Sigmoid colon (tissue), 7 donors: Measurements from ENCODE around the gene NEMP1. TPM values are rescaled to one million over a fixed set of nuclear protein-coding genes. Genes with fewer than 3 reads are reported as not detected.
"Not testable (repeated sequence)": the region's sequence is repeated elsewhere in the genome, so short reads cannot be mapped to it uniquely, and the experiment has no call there.

Source experiments
- DNase-seq: peaks from one replicate; pipeline ENCODE4 v3.0.0-alpha.2; 2019
- H3K27ac ChIP-seq, 4 donors: fragments of 200-600 bp; sonication (generic); one replicate each; pipeline ENCODE4 v1.5.1; 2016 to 2019; ENCODE audit warnings: mild to moderate bottlenecking in 1 of 4
- H3K27me3 ChIP-seq, 3 donors: fragments of 200-600 bp; sonication (generic); one replicate each; pipeline ENCODE4 v1.5.1; 2019; ENCODE audit warnings: mild to moderate bottlenecking in 1 of 3
- H3K36me3 ChIP-seq, 4 donors: fragments of 200-600 bp; sonication (generic); one replicate each; pipeline ENCODE4 v1.5.1; 2016 to 2019
- H3K4me1 ChIP-seq, 4 donors: fragments of 200-600 bp; sonication (generic); one replicate each; pipeline ENCODE4 v1.5.1; 2017 to 2019
- H3K4me3 ChIP-seq, 4 donors: fragments of 200-600 bp; sonication (generic); one replicate each; pipeline ENCODE4 v1.5.1; 2017 to 2019; ENCODE audit warnings: mild to moderate bottlenecking in 2 of 4, moderate library complexity in 1 of 4
- H3K9me3 ChIP-seq, 4 donors: fragments of 200-600 bp in 3 of 4; sonication (generic) in 3 of 4; one replicate each; pipeline versions ENCODE4 v1.5.1 to v1.6.1; 2013 to 2019
- EP300 ChIP-seq, 4 donors: sonication (generic); formaldehyde crosslinking; IDR thresholded peaks; one replicate each; pipeline ENCODE4 v1.6.1; 2017; ENCODE audit warnings: antibody characterized with exemption in 4 of 4
- POLR2A ChIP-seq, 2 donors: fragments of 450-650 bp; IDR thresholded peaks; one replicate each; pipeline ENCODE4 v1.6.1; 2016; ENCODE audit warnings: antibody characterized with exemption in 2 of 2, mild to moderate bottlenecking in 2 of 2, moderate library complexity in 2 of 2
- POLR2AphosphoS5 ChIP-seq, 4 donors: sonication (generic); formaldehyde crosslinking; IDR thresholded peaks; one replicate each; pipeline ENCODE4 v1.6.1; 2017; ENCODE audit warnings: antibody characterized with exemption in 4 of 4
- WGBS, 2 donors: extraction: QIAGEN DNeasy Blood & Tissue Kit; methylation state at CpG; one replicate each; pipeline ENCODE4 v1.1.7; 2013; 5-methylcytosine and 5-hydroxymethylcytosine counted together
- intact Hi-C: fragments of 100-400 bp; cut with DNase I; formaldehyde crosslinking; loops from one replicate; pipeline ENCODE4 v1.15.1; 2023
- polyA plus RNA-seq, 3 donors: library from polyadenylated mRNA; stranded (reverse); fragments of 200-250 nt; gene quantifications; one replicate each; pipeline ENCODE4 v1.2.3, GENCODE V29; 2013
- total RNA-seq, 4 donors: library from RNA; depleted of rRNA; stranded (reverse); fragments of >200 nt; gene quantifications; one replicate each; pipeline ENCODE4 v1.1.0, GENCODE V29; 2016
- TF ChIP-seq, protein P1 (sequence below), 4 experiments: fragments of 450-650 bp in 3 of 4; fragments of 200-600 bp in 1 of 4; IDR thresholded peaks; one replicate each; pipeline ENCODE4 v1.5.1; 2016 to 2019; ENCODE audit warnings: antibody characterized with exemption in 4 of 4, mild to moderate bottlenecking in 3 of 4, moderate library complexity in 2 of 4
- donor health status: healthy with polysubstance abuse.
- donor health status: Bipolar disorder and iron deficiency.
- donor health status: healthy.

NEMP1 gene
- total and polyA plus RNA-seq, 7 donors: 0.60 to 13.6 (median 11.5) TPM

DNA sequence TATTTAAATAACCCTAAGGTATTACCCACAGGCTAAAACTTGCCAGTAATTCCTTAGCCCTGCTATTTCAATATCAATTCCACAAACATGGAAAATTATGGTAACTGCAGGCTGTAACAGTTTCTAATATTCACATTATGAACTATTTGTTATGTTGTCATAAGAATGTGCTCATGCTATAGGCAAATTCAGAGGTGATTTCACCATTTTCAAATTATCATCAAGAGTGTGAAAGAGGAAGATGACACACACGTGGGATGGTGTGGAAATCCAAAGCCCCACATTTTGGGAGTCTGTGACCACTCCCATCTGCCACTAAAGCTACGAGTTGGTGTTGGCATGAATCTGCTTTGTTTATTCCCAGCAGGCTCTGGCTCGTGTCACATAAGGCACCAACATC is 22.8 kb downstream of the NEMP1 start:
- intact Hi-C loops: no loop called here
- 67 to 68% methylated on average over 3 of the region's 3 CpGs for WGBS, 2 donors
- Histone ChIP-seq H3K36me3 (peaks cover 0 to 21% (median 10%) of the 10 kb centered on the region in 4 donors), H3K4me3 (no peak overlapping the region), H3K9me3 (no peaks in the 10 kb centered on the region), H3K27me3 (no peaks in the 10 kb centered on the region), H3K27ac (peak overlapping the region in 3 of 4 donors; percentile 63 to 79 (median 79)), H3K4me1 (peaks cover 0 to 26% (median 20%) of the 10 kb centered on the region in 4 donors)
- TF ChIP-seq POLR2AphosphoS5 (IDR thresholded peaks at IDR 0.05) (peak in 1 of 4 donors; percentile 23), POLR2A (IDR thresholded peaks at IDR 0.05) (no peak)
- no peak for DNase-seq

DNA sequence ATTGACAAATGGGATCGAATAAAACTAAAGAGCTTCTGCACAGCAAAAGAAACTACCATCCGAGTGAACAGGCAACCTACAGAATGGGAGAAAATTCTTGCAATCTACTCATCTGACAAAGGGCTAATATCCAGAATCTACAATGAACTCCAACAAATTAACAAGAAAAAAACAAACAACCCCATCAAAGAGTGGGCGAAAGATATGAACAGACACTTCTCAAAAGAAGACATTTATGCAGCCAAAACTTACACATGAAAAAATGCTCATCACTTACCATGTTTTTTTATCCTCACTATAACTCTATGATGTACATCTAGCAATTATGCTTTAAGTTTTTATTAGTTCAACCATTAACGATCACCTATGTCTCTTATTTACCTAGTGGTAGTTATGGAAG is 24.7 kb downstream of the NEMP1 start:
- H3K4me3 ChIP-seq, H3K27me3 ChIP-seq, intact Hi-C loops, H3K27ac ChIP-seq, H3K36me3 ChIP-seq, H3K9me3 ChIP-seq, DNase-seq: not testable (repeated sequence)
- H3K4me1 ChIP-seq: peaks cover 0 to 32% (median 28%) of the 10 kb centered on the region in 4 donors
- 94 to 96% methylated on average over 4 of the region's 4 CpGs for WGBS, 2 donors

DNA sequence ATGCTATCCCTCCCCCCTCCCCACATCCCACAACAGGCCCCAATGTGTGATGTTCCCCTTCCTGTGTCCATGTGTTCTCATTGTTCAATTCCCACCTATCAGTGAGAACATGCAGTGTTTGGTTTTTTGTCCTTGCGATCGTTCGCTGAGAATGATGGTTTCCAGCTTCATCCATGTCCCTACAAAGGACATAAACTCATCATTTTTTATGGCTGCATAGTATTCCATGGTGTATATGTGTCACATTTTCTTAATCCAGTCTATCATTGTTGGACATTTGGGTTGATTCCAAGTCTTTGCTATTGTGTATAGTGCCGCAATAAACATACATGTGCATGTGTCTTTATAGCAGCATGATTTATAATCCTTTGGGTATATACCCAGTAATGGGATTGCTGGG is 25.4 kb downstream of the NEMP1 start:
- H3K36me3 ChIP-seq, H3K27ac ChIP-seq, H3K4me3 ChIP-seq, intact Hi-C loops, H3K9me3 ChIP-seq, H3K27me3 ChIP-seq, DNase-seq: not testable (repeated sequence)
- WGBS, 2 donors: 95 to 98% methylated on average over 4 of the region's 4 CpGs
- H3K4me1 ChIP-seq: peaks cover 0 to 38% (median 29%) of the 10 kb centered on the region in 4 donors

DNA sequence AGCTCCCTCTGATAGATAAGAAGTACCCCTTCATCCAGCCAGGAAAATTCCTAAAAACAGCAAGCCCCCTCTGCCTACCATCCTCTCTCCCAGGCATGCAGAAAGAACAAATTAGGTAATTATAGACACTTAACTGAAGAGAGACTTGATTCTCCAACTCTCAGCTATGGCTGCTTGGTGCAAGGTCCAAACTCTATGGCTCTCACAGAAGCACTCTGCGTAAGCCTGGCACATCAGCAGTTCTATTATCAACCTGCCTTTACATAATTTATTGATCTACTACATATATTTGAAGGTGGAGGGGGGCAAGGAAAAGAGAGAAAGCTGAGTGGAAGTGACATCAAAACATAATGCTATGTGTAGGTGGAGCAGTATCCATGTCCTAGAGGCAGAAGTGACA is 27.6 kb downstream of the NEMP1 start:
- TF ChIP-seq EP300 (IDR thresholded peaks at IDR 0.05) (no peak), POLR2A (IDR thresholded peaks at IDR 0.05) (no peak), POLR2AphosphoS5 (IDR thresholded peaks at IDR 0.05) (no peak)
- TF ChIP-seq, protein P1, sequence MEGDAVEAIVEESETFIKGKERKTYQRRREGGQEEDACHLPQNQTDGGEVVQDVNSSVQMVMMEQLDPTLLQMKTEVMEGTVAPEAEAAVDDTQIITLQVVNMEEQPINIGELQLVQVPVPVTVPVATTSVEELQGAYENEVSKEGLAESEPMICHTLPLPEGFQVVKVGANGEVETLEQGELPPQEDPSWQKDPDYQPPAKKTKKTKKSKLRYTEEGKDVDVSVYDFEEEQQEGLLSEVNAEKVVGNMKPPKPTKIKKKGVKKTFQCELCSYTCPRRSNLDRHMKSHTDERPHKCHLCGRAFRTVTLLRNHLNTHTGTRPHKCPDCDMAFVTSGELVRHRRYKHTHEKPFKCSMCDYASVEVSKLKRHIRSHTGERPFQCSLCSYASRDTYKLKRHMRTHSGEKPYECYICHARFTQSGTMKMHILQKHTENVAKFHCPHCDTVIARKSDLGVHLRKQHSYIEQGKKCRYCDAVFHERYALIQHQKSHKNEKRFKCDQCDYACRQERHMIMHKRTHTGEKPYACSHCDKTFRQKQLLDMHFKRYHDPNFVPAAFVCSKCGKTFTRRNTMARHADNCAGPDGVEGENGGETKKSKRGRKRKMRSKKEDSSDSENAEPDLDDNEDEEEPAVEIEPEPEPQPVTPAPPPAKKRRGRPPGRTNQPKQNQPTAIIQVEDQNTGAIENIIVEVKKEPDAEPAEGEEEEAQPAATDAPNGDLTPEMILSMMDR (IDR thresholded peaks at IDR 0.05): no peak
- intact Hi-C loops: no loop called here
- no peak for DNase-seq
- Histone ChIP-seq H3K9me3 (no peaks in the 10 kb centered on the region), H3K4me1 (peaks cover 0 to 31% (median 15%) of the 10 kb centered on the region in 4 donors), H3K27me3 (no peaks in the 10 kb centered on the region), H3K27ac (no peak overlapping the region), H3K36me3 (no peaks in the 10 kb centered on the region), H3K4me3 (no peak overlapping the region)
- 40 to 87% methylated on average over 1 of the region's 1 CpG for WGBS, 2 donors

DNA sequence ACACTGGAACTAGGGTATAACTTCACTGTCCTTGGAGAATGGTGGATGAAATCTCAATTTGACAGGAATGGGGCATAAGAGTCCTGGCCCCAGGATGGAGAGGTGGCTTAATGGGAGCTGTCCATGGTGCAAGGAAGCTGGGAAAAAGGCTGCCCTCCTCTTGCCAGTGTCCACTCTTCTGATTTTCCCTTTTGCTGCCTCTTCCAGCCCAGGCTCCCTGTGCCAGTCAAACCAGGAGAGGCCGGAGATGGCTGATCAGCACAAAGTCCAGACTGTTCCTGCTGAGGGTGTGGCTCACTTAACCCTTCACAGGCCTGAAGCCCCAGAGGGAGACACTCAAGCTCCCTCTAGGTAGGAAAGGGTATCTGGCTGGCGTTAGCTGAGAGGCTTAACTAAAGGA is 28.7 kb downstream of the NEMP1 start, which contains the start of gene MYO1A:
Gene MYO1A (minus strand): TSS at position 240 of the 400 bp plus-strand sequence. CDS start 1,806 bp downstream, outside the sequence.
- no peak within 1 kb of the TSS for H3K4me3 ChIP-seq
- H3K36me3 ChIP-seq: no peaks in the 10 kb centered on the region
- no peaks in the 10 kb centered on the region for H3K9me3 ChIP-seq
- intact Hi-C loops: no loop called here
- 11 to 61% methylated on average over 2 of the region's 2 CpGs for WGBS, 2 donors
- H3K27ac ChIP-seq: no peak within 1 kb of the TSS
- TF ChIP-seq, protein P1 (IDR thresholded peaks at IDR 0.05): no peak
- TF ChIP-seq POLR2A (IDR thresholded peaks at IDR 0.05): no peak
- DNase-seq: no peak
- H3K4me1 ChIP-seq: peaks cover 0 to 22% (median 8%) of the 10 kb centered on the region in 4 donors
- H3K27me3 ChIP-seq: no peaks in the 10 kb centered on the region

DNA sequence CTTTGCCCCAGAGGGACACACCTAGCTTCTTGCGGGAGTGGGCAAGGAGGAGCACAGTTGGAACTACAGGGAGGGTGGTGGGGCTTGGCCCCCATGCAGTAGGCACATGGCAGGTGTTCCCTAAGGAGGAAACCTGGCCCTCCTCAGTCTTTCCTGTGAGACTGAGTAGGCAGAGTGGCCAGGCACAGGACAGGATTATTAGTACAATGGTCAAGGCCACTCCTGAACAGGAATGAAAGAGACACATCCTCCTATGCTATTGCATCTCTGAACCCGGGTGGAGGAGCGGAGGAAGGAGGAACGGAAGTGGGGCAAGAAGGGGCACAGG is 29.5 kb downstream of the NEMP1 start:
- Histone ChIP-seq H3K27me3 (no peaks in the 10 kb centered on the region), H3K4me1 (peaks cover 0 to 22% (median 8%) of the 10 kb centered on the region in 4 donors), H3K36me3 (no peaks in the 10 kb centered on the region), H3K4me3 (no peak overlapping the region), H3K9me3 (no peaks in the 10 kb centered on the region), H3K27ac (no peak overlapping the region)
- WGBS, 2 donors: 27 to 69% methylated on average over 4 of the region's 4 CpGs
- no peak for TF ChIP-seq POLR2A (IDR thresholded peaks at IDR 0.05)
- TF ChIP-seq, protein P1 (IDR thresholded peaks at IDR 0.05): no peak
- no peak for TF ChIP-seq POLR2AphosphoS5 (IDR thresholded peaks at IDR 0.05)
- no peak for TF ChIP-seq EP300 (IDR thresholded peaks at IDR 0.05)
- intact Hi-C loops: no loop called here
- DNase-seq: no peak
